GM23338 (cell line): ENCODE data around the gene IGDCC3. TPM values are rescaled to one million over a fixed set of nuclear protein-coding genes. Genes with fewer than 3 reads are reported as not detected.
A peak's percentile ranks its signal among the peaks of the same experiment; 100 is the strongest.

Experiments
- ATAC-seq: fragments of 200-7000 bp; cut with Tn5 transposase; 3 replicates; pipeline ENCODE4 v1.9.1; 2020
- DNase-seq: peaks from one replicate; pipeline ENCODE4 v3.0.0-alpha.2; 2015; ENCODE audit warnings: low spot score
- H2AFZ ChIP-seq: fragments of 200-600 bp; sonication (generic); 2 replicates; pipeline ENCODE4 v1.8.0; 2016; ENCODE audit warnings: antibody characterized with exemption, mild to moderate bottlenecking, moderate library complexity
- H3F3A ChIP-seq: fragments of 200-600 bp; sonication (generic); replicated peaks from 2 replicates; pipeline ENCODE4 v1.8.0; 2017; ENCODE audit warnings: antibody characterized with exemption, mixed run types, low read depth
- H3K27ac ChIP-seq: fragments of 200-600 bp; sonication (generic); 2 replicates; pipeline ENCODE4 v1.6.1; 2016; ENCODE audit warnings: low read depth
- H3K27me3 ChIP-seq: fragments of 200-600 bp; sonication (generic); 2 replicates; pipeline ENCODE4 v1.8.0; 2016; ENCODE audit warnings: mild to moderate bottlenecking, mixed run types, moderate library complexity; ENCODE audit not compliant: insufficient read depth
- H3K36me3 ChIP-seq: fragments of 200-600 bp; sonication (generic); 2 replicates; pipeline ENCODE4 v1.8.0; 2016; ENCODE audit warnings: mild to moderate bottlenecking; ENCODE audit not compliant: insufficient read depth
- H3K4me1 ChIP-seq: fragments of 200-600 bp; sonication (generic); 2 replicates; pipeline ENCODE4 v1.8.0; 2016; ENCODE audit warnings: mild to moderate bottlenecking, moderate library complexity; ENCODE audit not compliant: insufficient read depth
- H3K4me2 ChIP-seq: fragments of 200-600 bp; sonication (generic); 2 replicates; pipeline ENCODE4 v1.7.1; 2017; ENCODE audit warnings: mixed run types
- H3K4me3 ChIP-seq: fragments of 200-600 bp; sonication (generic); 2 replicates; pipeline ENCODE4 v1.6.1; 2016; ENCODE audit warnings: mixed run types
- H3K79me2 ChIP-seq: fragments of 200-600 bp; sonication (generic); replicated peaks from 2 replicates; pipeline ENCODE4 v1.8.0; 2017; ENCODE audit warnings: mild to moderate bottlenecking; ENCODE audit not compliant: insufficient read depth
- H3K9me2 ChIP-seq: fragments of 200-600 bp; sonication (generic); 2 replicates; pipeline ENCODE4 v1.8.0; 2017; ENCODE audit not compliant: insufficient read depth
- H4K20me1 ChIP-seq: fragments of 200-600 bp; sonication (generic); replicated peaks from 2 replicates; pipeline ENCODE4 v1.8.0; 2017; ENCODE audit warnings: mild to moderate bottlenecking; ENCODE audit not compliant: insufficient read depth
- H3K27ac Mint-ChIP-seq: 2 replicates; pipeline ENCODE4 v1.8.0; 2020; ENCODE audit warnings: inconsistent platforms, mild to moderate bottlenecking, moderate library complexity, mixed read lengths
- H3K27me3 Mint-ChIP-seq: 3 replicates; pipeline ENCODE4 v1.8.0; 2022; ENCODE audit warnings: low read depth, mild to moderate bottlenecking, moderate library complexity, mixed read lengths, inconsistent platforms; ENCODE audit not compliant: insufficient read depth, poor library complexity
- H3K36me3 Mint-ChIP-seq: 3 replicates; pipeline ENCODE4 v1.8.0; 2021; ENCODE audit warnings: low read depth, mild to moderate bottlenecking, inconsistent platforms, moderate library complexity, mixed read lengths
- H3K4me1 Mint-ChIP-seq: 3 replicates; pipeline ENCODE4 v1.8.0; 2020; ENCODE audit warnings: mild to moderate bottlenecking, inconsistent platforms, mixed read lengths
- H3K4me3 Mint-ChIP-seq: 3 replicates; pipeline ENCODE4 v1.8.0; 2021; ENCODE audit warnings: moderate library complexity, mild to moderate bottlenecking, inconsistent platforms, mixed read lengths
- H3K9me3 Mint-ChIP-seq: 3 replicates; pipeline ENCODE4 v1.8.0; 2020; ENCODE audit warnings: moderate library complexity, mild to moderate bottlenecking, inconsistent platforms, mixed read lengths
- CREB1 ChIP-seq: fragments of 250-450 bp; sonication (Bioruptor Pico); IDR thresholded peaks from 2 replicates; pipeline ENCODE4 v1.5.0; 2020; ENCODE audit warnings: low read depth, mild to moderate bottlenecking, moderate library complexity
- ETS1 ChIP-seq: IDR thresholded peaks from 2 replicates; pipeline ENCODE4 v1.6.1; 2016; ENCODE audit warnings: antibody characterized with exemption
- EZH2 ChIP-seq: fragments of 200-600 bp; sonication (generic); IDR thresholded peaks from one replicate; pipeline ENCODE4 v1.8.0; 2017; ENCODE audit warnings: antibody characterized with exemption, mild to moderate bottlenecking, low read depth; ENCODE audit not compliant: unreplicated experiment
- EZH2phosphoT487 ChIP-seq: fragments of 200-600 bp; sonication (generic); IDR thresholded peaks from one replicate; pipeline ENCODE4 v1.8.1; 2018; ENCODE audit warnings: antibody characterized with exemption; ENCODE audit not compliant: unreplicated experiment
- NANOG ChIP-seq: IDR thresholded peaks from 2 replicates; pipeline ENCODE4 v1.6.1; 2016; ENCODE audit warnings: antibody characterized with exemption, borderline replicate concordance
- POLR2AphosphoS5 ChIP-seq: IDR thresholded peaks from 2 replicates; pipeline ENCODE4 v1.6.1; 2016; ENCODE audit warnings: antibody characterized with exemption, low read depth
- ZNF114 ChIP-seq: fragments of 250-450 bp; sonication (Bioruptor Pico); IDR thresholded peaks from 2 replicates; pipeline ENCODE4 v1.5.0; 2020; ENCODE audit warnings: mild to moderate bottlenecking, moderate library complexity
- ZNF331 ChIP-seq: fragments of 250-450 bp; sonication (Bioruptor Pico); IDR thresholded peaks from 2 replicates; pipeline ENCODE4 v1.5.0; 2020; ENCODE audit warnings: low read depth, mild to moderate bottlenecking, moderate library complexity
- polyA plus RNA-seq: library from polyadenylated mRNA; unstranded; fragments of >200 nt; fragmentation: Nextera tagmentation; extraction: Ambion mirVana; gene quantifications from 2 replicates; pipeline ENCODE4 v1.2.1, GENCODE V29; 2016
- total RNA-seq: library from RNA; depleted of rRNA; stranded (reverse); fragments of >200 nt; shearing (Covaris generic); gene quantifications from 2 replicates; pipeline ENCODE4 v1.2.3, GENCODE V29; 2014
- TF ChIP-seq, protein P1 (sequence below): IDR thresholded peaks from one replicate; pipeline ENCODE4 v1.6.1; 2018; ENCODE audit warnings: antibody characterized with exemption; ENCODE audit not compliant: unreplicated experiment

IGDCC3 gene
- total and polyA plus RNA-seq, 2 experiments from 2014 or later, result 15.3 to 30.7 TPM

- no peak for TF ChIP-seq EZH2phosphoT487
- TF ChIP-seq POLR2AphosphoS5, result peak; percentile 24; the same call in 1 of the 2 replicates
- TF ChIP-seq ZNF331, result no peak
- TF ChIP-seq ETS1, result no peak
- TF ChIP-seq, protein P1, sequence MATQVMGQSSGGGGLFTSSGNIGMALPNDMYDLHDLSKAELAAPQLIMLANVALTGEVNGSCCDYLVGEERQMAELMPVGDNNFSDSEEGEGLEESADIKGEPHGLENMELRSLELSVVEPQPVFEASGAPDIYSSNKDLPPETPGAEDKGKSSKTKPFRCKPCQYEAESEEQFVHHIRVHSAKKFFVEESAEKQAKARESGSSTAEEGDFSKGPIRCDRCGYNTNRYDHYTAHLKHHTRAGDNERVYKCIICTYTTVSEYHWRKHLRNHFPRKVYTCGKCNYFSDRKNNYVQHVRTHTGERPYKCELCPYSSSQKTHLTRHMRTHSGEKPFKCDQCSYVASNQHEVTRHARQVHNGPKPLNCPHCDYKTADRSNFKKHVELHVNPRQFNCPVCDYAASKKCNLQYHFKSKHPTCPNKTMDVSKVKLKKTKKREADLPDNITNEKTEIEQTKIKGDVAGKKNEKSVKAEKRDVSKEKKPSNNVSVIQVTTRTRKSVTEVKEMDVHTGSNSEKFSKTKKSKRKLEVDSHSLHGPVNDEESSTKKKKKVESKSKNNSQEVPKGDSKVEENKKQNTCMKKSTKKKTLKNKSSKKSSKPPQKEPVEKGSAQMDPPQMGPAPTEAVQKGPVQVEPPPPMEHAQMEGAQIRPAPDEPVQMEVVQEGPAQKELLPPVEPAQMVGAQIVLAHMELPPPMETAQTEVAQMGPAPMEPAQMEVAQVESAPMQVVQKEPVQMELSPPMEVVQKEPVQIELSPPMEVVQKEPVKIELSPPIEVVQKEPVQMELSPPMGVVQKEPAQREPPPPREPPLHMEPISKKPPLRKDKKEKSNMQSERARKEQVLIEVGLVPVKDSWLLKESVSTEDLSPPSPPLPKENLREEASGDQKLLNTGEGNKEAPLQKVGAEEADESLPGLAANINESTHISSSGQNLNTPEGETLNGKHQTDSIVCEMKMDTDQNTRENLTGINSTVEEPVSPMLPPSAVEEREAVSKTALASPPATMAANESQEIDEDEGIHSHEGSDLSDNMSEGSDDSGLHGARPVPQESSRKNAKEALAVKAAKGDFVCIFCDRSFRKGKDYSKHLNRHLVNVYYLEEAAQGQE, result no peak
- TF ChIP-seq CREB1 (CRISPR knock-in tag), result peak; percentile 45
- TF ChIP-seq NANOG, result no peak
- no peak for TF ChIP-seq ZNF114 (CRISPR knock-in tag)
These were observed 7.4 kb upstream of the IGDCC3 start (continued) for GRCh38 chr15:65384895-65385869.

DNA sequence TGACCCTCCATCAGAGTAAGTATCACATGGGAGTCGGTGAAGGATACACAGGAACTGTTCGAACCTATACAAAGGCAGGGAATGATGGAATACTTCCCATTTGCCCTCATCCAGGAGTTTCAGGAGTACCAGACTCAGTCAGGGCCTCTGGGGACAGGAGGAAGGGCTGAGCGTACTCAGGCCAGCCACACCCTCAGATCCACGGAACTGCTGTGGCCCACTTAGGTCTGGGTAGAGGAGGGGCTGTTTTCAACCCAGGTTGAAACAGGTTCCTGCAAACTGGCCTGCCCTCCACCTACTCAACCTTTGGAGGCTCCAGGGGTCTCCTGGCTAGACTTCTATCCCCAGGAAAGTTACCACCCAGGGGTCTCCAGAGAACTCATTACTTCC, 6.7 kb upstream of the IGDCC3 start:
- Histone ChIP-seq H2AFZ (no peak overlapping the region), H3K79me2 (no peaks in the 10 kb centered on the region), H3K4me2 (peak overlapping the region; percentile 89; the same call in 1 of the 2 replicates), H3K36me3 (no peaks in the 10 kb centered on the region), H3K9me2 (no peaks in the 10 kb centered on the region), H4K20me1 (no peaks in the 10 kb centered on the region), H3K4me1 (peaks cover 16% of the 10 kb centered on the region; the same call in 1 of the 2 replicates), H3F3A (peaks cover 12% of the 10 kb centered on the region; the same call in 1 of the 2 replicates), H3K4me3 (peak overlapping the region; percentile 59; the same call in 1 of the 2 replicates), H3K27ac (no peak overlapping the region), H3K27me3 (peaks cover 18% of the 10 kb centered on the region)
- no peak for DNase-seq
- H3K4me3 Mint-ChIP-seq, result peak overlapping the region; percentile 49; the same call in 1 of the 3 replicates
- peaks cover 30% of the 10 kb centered on the region for H3K4me1 Mint-ChIP-seq
- H3K27me3 Mint-ChIP-seq, result peaks cover 17% of the 10 kb centered on the region
- peak; percentile 1; the same call in 2 of the 3 replicates for ATAC-seq
- H3K36me3 Mint-ChIP-seq, result peaks cover 30% of the 10 kb centered on the region
- H3K27ac Mint-ChIP-seq, result no peak overlapping the region
- H3K9me3 Mint-ChIP-seq, result no peaks in the 10 kb centered on the region
- no peak for TF ChIP-seq ZNF114 (CRISPR knock-in tag)
- no peak for TF ChIP-seq EZH2
- TF ChIP-seq, protein P1, result no peak
